MM.1S (cell line): ENCODE results near the gene MB.

Source experiments
- CTCF ChIP-seq: fragments of 300-600 bp; sonication (generic); IDR thresholded peaks from 2 replicates; pipeline ENCODE4 v1.5.1; 2016; ENCODE audit warnings: antibody characterized with exemption, low read length, mixed read lengths
- EZH2 ChIP-seq: fragments of 300-600 bp; sonication (generic); optimal IDR thresholded peaks from 2 replicates; pipeline ENCODE3; 2017; ENCODE audit warnings: low read depth, mild to moderate bottlenecking, antibody characterized with exemption, low read length, mixed read lengths

DNA sequence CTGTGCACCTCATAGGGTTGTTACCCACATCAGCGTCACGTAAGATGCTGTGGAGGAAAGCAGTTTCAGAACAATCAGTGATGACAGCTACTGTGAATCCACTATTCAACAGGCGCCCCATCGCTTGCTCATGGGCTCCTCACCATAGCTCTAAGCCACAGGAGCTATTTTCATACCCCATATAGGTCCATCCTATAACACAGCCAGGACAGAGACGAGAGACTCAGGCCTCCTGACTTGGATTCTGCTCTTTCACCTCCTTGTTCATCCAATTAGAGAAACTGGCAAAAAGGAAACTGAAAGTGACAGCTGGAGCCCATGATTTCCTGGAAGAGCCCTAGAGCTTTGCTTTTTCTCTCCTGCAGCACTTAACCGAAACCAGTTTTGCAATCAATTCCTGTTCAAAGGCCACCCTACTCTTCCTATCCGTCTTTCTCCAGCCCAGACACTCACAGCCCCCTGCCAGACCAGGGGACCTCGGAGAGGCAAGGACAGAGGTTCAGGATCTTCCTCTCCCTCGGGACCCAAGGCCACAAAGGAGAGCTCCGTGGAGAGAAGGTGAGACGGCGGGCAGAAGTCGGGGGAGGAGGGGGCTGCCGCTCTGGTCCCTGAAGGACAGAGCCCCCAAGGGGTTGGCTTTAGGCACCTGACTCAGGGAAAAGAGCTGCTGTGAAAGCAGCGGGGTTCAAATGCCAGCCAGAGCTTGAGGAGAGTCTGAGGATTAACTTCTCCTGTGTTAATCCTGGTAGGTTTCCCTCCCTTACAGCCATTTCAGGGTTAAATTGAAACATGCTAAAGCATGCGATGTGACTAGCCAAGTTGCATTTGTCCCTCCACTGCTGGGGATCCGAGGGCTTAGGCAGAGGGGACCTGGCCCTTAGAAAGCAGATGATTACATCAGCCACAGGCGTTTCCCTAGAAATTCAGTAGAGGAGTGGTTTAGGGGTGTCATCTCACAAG lies 31.2 kb upstream of the MB start, which contains the start of gene APOL6:
- TF ChIP-seq CTCF (no peak), EZH2 (no peak)
